ENCODE measurements around the gene TTLL11.

The TTLL11 gene

GRCh38 chr9:122092611-122093506, at the start of gene TTLL11:
Gene TTLL11, minus strand, starts transcription at chr9:122093308. Its CDS starts 160 bp downstream, at chr9:122093148.
- peak in 55 of 56 donors; percentile 82 to 98 (median 95) for DNase-seq

GRCh38 chr9:122141671-122142070, 48.6 kb upstream of the TTLL11 start:
- no peak for DNase-seq

GRCh38 chr9:122140368-122141193, 47.5 kb upstream of the TTLL11 start:
- DNase-seq, result no peak

- DNase-seq, result peak in 10 of 56 donors; percentile 15 to 54 (median 28)
Measured at GRCh38 chr9:122138560-122139268, 45.6 kb upstream of the TTLL11 start.

- no peak for DNase-seq
Measured at GRCh38 chr9:122135529-122135859, 42.4 kb upstream of the TTLL11 start.

GRCh38 chr9:122134822-122135528, 41.9 kb upstream of the TTLL11 start:
- peak in 3 of 56 donors; percentile 23 to 58 (median 26) for DNase-seq

GRCh38 chr9:122133984-122134535, 41.0 kb upstream of the TTLL11 start:
- no peak for DNase-seq

GRCh38 chr9:122133263-122133983, 40.3 kb upstream of the TTLL11 start:
- DNase-seq, result no peak

GRCh38 chr9:122132539-122132938, 39.4 kb upstream of the TTLL11 start:
- DNase-seq, result no peak

GRCh38 chr9:122131401-122132001, 38.4 kb upstream of the TTLL11 start:
- peak in 4 of 56 donors; percentile 18 to 44 (median 28) for DNase-seq

- DNase-seq, result no peak
Measured at GRCh38 chr9:122130837-122131236, 37.7 kb upstream of the TTLL11 start.

GRCh38 chr9:122129969-122130368, 36.9 kb upstream of the TTLL11 start:
- no peak for DNase-seq

GRCh38 chr9:122128969-122129343, 35.8 kb upstream of the TTLL11 start:
- no peak for DNase-seq

GRCh38 chr9:122128007-122128968, 35.2 kb upstream of the TTLL11 start:
- DNase-seq, result no peak

GRCh38 chr9:122127396-122127798, 34.3 kb upstream of the TTLL11 start:
- DNase-seq, result peak in 35 of 56 donors; percentile 21 to 90 (median 60)

- peak in 8 of 56 donors; percentile 17 to 73 (median 40) for DNase-seq
Measured at GRCh38 chr9:122126331-122127261, 33.5 kb upstream of the TTLL11 start.

Data from nucleus accumbens (tissue), 56 donors.